NCI-H774 (cell line): Measurements from ENCODE around the gene ADIPOR2.
"Not testable (repeated sequence)": the region's sequence is repeated elsewhere in the genome, so short reads cannot be mapped to it uniquely, and the experiment has no call there.

Experiments used
- DNase-seq: peaks from one replicate; lab custom pipeline; 2025; lab: John Stamatoyannopoulos, UW

Gene ADIPOR2

DNA sequence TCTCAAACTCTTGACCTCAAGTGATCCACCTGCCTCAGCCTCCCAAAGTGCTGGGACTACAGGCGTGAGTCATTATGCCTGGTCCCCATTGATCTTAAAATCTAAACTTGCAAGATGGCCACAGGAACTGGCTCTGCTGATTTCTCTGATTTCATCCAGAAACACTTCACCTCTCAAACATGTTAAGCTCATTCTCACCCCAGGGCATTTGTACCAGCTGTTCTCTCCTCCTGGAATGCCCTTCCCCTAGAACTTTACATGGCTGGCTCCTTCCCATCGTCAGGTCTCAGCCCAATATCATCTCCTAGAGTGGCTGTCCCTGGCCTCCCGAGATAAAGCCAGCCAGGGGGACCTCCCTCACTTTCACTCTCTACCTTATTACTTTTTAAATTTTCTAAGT, 124.2 kb downstream of the ADIPOR2 start:
- DNase-seq, result no peak

DNA sequence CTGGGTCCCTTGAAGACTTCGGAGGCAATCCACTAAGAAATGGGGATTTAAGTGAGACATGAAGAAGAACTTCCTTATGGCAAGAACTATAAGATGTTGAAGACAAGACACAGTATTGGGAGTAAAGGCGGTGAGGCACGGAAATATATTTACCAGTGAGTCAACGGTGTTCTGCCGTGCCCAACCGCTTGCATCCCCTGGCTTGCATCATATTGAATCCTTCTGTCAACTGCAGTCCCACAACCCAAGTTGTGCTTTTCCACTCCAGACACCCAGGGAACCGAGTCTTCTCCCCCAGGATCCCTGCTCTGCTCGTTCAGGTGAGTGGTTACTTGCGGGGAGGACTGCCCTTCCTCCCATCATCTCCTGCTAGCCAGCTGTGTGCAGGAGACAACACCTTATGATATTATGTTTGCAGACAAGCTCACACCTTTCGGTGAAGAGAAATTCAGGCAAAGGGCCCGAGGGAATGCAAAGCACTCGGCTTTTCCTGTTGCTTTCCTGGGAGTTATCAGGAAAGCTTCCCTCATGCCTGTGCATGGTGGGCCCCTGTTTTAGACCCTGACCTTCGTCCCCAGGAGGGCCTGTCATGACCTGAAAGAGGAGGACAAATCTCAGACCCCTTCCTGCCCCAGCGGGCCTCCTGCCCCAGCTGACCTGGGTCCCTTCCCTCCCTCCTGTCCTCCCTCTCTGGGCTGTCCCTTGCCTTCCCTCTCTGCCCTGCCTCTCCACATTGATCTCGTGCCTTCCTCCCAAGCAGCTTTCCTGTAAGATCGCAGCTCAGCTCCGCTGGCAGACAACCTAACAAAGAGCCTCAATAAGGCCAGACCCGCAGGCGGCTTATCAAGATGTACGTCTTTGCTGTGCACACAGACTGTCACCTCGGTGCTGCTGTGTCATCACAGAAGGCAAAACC, 125.2 kb downstream of the ADIPOR2 start:
- DNase-seq, result no peak

DNA sequence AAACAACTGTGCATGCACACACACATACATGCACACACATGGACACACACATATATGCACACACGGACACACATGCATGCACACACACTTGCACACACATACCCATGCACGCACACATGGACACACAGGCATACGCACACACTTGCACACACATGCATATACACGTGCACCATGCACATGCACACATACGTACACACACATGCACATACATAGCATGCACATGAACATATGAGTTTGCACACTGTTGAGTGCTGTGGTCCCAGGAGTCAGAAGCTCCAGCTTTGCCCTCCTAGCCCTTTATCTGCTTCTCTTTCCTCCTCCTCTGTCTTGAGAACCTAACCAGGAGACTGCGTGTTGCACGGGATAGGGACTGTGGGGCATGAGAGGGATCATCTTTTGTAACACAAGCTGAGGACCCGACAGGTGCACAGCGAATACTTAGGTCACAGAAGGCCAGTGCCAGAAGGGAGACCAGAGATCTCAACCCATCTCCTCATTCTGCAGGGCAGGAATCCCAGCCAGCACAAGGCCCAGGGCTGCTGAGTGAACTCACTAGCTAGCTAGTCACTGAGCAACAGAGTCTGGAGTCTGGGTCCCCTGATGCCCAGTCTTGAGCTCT, 126.0 kb downstream of the ADIPOR2 start:
- DNase-seq, result no peak

DNA sequence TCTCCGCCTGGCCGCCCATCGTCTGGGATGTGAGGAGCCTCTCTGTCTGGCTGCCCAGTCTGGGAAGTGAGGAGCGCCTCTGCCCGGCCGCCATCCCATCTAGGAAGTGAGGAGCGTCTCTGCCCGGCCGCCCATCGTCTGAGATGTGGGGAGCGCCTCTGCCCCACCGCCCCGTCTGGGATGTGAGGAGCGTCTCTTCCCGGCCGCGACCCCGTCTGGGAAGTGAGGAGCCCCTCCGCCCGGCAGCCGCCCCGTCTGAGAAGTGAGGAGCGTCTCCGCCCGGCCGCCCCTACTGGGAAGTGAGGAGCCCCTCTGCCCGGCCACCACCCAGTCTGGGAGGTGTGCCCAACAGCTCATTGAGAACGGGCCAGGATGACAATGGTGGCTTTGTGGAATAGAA, 127.1 kb downstream of the ADIPOR2 start:
- DNase-seq, result not testable (repeated sequence)

DNA sequence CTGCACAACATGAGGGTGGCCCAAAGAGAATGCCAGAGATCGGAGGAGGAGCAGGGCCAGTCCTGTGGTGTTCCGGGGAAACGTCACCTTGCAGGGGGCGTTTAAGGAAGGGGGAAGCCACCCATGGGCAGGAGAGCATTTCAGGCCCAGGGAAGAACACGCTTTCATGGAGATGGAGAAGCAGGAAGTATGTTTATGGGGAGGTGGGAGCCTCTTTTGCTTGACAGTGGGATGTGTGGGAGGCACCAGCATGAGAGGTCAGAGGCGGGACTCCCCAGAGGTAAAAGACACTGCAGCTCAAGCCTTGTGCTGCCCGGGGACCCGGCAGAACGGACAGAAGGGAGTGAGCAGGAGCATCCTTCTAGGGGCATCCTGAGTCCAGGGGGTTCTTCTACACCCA, 128.2 kb downstream of the ADIPOR2 start:
- DNase-seq, result no peak

DNA sequence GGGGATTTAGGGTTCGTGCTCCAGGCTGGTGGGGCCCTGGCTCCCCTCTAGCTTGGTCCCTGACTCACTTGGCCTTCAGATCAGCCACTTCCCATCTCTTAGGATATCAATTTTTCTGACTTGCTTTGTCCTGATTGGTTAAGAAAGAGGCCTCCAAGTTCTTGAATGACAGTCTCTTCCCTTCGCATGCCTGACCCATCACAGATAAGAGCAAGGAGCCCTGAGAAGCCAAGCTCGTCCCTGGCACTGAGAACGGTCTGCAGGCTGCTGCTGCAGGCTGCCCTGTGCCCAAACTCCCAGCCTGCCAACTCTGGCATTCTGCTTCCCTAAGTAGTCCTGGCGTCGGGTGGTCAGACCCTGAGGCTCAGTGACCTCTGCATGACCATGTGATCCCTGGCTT, 128.7 kb downstream of the ADIPOR2 start:
- no peak for DNase-seq

DNA sequence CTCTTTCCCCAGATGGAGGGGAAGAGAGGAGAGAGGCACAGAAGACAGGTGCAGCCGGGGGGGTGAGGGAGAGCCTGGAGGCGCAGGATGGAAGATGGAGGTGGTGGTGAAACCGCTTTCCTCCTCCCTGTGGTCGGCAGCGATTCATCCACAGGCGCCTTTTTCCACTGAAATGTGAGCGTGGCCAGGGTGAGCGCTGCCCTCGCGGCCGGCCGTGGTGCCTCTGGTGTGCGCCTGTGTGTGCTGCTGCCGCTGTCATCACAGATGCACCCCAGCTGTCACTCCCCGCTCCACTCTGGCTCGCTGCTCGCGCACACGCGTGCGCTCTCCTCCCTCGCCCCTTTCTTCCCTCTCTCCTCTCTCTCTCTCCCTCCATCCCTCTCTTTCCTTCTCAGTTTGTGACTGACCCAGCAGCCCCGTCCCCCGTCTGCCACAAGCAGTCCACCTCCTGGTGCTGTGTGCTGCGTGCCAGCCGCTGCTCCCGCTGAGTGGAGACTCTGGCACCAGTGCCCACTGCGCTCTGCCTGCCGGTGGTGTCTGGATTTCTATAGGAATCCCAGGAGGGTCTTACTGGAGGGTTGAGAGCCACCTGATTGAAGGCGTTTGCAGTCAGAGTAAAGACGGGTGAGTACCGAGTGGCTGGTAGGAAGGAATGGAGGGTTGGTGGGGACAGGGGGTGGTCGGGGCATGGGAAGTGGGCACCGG, 129.5 kb downstream of the ADIPOR2 start, which contains the start of gene LRTM2:
LRTM2 (plus strand) TSS at position 375 of the 705 bp plus-strand sequence. CDS start 7,584 bp downstream, outside the sequence.
- no peak for DNase-seq

DNA sequence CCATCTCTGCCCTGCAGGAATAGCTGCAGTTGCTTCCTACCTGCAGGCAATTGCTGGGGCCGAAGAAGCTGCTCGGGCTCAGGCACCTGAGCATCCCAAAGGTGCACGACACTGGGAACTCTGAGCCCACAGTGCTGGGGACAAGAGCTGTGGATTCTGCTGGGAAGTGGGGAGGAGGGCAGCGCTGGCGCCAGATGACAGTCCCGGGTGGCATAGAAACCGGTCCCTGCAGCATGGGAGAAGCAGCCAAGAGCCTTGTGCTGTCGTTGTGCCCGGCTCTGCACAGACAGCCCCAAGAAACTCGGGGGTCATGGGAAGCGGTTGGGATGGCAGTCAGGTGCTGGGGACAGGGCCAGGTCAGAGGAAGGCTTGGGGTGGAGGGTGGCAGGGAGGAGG, 130.0 kb downstream of the ADIPOR2 start:
- DNase-seq, result no peak

DNA sequence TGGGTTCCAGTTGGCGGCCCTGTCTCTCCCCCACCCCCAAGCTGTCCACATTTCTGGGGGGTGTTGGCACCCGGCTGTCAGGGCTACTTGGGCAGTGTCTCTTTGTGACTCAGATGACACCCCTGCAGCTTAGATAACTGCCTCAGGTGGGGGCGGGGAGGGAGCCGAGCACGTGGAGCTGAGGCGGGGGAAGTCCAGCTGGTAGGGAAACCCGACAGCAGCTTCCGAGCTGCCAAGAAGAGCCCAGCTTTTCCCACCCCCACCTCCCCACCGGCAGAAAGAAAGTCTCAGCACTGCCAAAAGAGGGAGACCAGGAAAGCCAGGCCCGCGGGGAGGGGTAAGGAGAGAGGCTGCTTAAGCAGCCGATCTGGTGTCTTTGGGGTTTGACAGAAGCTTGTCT, 130.9 kb downstream of the ADIPOR2 start:
- DNase-seq, result no peak

DNA sequence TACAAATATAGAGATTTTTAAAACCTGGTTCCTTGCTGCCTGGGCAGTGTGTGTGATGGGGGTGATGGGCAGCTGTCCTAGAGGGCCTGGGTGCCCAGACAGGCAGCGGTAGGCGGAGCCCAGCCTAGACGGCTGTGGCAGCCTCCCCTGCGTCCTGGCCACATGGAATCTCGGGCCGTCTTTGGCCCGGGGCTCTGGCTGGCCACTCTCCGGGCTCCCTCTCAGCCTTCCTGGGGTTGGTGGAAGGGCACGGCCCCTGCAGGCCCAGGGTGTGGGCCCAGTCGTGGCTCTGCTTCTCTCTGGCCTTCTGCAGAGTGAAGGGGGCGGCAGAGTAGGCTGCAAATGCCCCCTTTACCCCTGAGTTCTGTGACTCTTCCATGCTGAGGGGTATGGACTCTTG, 131.8 kb downstream of the ADIPOR2 start:
- no peak for DNase-seq

DNA sequence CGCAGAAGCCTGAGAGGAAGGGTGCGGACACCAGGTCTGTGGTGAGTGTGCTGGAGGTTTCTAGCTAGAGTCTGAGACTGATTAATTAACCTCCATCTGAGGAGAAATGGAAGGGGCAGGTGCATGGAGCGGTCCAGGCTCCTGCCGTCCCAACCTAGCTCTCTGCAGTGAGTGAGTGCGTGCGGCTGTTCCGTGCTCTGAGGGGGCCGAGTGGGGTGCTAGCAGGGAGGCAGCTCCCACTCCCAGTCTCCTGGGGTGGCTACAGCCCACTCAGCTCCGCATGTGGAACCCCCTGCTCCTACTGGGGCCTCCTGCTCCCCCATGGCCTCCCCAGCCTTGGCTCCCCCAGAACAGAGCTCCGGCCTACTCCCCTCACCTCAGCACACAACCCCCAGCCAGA, 132.4 kb downstream of the ADIPOR2 start:
- DNase-seq, result no peak

DNA sequence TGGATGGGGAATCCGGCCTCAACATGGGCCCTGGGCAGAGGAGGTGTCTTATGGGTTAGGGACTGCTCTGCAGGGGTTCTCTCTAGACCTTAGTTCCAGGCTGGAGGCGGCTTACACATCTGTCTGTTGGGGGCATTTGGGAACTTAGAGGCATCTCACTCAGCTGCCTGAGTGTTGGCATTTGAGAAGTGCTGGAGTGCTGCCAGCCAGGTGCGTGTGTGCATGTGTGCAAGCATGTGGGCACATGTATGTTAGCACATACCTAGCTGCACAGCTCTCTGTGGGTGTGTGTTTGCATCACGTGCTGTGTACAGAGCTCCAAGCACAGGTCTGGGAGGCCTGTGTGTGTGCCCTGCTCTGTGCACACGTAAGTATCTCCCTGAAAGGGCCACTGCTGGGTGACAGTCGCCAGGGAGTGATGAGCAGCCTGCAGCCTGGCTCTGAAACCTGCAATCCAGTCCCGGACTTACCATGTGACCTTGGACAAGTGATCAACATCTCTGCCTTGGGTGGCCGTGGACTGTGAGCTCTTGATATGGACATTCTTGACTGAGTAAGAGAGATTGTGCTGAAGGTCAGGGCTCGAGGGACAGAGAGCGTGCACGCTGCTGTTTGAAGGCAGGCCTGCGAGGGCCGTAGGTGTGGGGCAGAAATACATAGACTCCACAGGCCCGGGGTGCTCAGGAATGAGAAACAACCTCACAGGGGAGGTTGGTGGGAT, 134.7 kb downstream of the ADIPOR2 start:
- DNase-seq, result no peak

DNA sequence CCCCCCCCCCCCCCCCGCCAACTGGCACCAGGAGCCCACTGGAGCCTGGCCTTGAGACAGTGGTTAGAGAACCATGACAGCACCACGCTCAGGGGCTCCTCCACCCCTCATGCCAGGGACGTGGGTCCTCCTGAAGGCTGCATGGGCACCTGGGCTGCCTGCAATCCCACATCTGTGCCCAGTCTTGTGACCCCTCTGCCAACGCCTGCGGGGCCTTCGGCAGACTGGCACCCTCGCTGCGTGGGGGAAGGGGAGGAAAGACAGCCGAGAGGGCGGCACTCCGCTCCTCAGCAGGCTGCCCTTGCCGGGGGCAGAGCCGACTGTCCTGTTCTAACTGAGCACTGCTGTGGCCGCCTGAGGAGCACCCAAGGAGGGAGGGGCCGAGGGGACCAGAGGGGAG, 135.5 kb downstream of the ADIPOR2 start:
- no peak for DNase-seq

DNA sequence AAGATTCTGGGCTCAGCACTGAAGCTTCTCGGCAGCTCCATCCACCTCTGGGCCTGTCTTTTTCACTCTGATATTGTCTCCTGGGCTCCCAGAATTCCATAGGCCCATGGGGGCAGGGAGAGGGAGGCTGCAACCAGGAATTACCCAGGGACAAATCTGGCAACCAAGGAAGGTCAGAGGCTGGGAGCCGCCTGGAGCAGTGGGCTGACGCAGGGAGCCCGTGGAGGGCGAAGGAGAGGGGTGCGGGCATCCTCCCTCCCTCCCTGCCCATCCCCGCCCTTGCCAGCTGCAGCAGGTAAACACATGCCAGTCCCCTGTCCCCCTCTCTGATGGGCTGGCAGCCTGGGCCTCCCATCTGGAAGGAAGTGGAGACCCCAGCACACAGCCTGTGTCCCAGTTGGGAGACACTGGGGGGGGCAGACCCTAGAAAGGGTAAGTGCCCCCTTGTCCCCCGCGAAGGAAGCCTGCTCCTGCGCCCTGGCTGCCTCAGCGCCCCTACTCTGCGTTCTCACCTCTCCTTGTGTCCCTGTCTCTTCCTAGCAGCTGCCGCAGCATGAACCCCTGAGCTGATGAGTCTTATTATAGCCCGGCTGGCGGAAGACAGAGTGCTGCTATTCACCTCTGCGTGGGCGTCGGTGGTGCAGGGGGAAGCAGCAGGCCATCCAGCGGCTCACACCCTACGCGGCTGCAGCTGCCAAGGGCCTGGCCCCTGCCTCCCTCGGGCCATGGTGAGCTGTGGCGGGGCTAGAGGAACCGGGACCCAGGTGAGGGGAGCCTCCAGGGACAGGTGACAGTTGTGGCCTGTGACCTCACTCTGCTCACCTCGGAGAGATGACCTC, 136.2 kb downstream of the ADIPOR2 start:
- no peak for DNase-seq

DNA sequence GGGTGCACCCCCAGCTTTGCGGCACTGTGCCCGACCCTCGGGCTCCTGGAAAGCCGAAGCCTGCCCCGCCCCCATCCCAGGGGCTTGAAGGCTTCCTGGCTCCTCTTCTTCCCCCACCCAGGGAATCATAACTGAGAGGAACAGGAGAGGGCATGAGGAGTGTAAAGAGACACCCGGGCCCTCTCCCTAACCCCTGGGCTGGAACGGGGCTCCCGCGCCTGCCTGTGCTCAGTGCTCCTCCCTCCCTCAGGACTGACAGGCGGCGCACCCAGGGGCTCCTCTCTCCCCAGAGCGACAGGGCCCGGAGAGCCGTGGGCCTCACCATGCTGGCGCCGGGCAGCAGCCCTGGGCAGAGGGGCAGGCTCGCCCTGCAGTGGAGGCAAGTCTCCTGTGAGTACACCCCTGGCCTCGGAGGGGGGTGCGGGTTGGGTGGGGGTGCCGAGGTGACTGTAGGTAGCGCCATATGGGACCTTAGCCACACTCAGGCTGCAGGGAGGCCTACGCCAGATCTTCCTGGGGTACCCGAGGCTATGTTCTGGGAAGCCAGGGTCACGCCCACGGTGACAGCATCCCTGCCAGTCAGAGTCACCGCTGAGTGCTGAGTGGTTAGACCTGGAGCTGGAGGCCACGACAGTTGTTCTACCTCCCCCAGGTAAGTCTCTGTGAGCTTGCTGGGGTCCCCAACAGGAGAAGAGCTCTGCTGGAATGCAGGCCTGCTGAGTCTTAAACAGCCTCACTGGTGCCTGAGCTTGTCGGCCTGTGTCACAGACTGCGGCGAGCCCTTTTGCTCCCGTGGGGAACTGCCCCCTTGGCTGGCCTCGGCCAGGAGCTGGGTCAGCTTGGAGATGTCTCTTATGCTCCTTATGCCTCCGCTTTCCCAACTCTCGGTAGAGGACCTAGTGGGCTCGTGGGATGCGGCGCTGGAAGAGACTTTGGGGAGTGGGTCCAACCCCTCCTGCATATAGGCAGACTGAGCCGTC, 137.2 kb downstream of the ADIPOR2 start:
- DNase-seq, result no peak

DNA sequence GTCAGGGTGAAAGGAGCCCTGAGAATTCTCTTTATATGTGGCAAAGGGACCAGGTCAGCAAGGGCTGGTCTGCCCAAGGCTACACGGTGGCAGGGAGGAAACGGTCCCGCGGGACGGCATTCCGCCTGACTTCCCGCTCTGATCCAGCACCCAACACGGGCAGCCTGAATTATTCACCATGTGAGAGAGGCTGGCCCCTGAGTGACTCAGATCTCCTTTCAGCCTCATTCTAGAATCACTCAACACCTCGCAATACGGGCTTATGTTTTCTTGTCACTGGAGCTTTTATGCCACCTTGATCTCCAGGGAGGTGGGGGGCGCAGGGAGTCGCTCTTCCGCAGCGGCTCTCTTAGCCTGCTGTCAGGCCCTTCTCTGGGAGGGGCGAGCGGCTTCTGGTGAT, 138.0 kb downstream of the ADIPOR2 start:
- no peak for DNase-seq

DNA sequence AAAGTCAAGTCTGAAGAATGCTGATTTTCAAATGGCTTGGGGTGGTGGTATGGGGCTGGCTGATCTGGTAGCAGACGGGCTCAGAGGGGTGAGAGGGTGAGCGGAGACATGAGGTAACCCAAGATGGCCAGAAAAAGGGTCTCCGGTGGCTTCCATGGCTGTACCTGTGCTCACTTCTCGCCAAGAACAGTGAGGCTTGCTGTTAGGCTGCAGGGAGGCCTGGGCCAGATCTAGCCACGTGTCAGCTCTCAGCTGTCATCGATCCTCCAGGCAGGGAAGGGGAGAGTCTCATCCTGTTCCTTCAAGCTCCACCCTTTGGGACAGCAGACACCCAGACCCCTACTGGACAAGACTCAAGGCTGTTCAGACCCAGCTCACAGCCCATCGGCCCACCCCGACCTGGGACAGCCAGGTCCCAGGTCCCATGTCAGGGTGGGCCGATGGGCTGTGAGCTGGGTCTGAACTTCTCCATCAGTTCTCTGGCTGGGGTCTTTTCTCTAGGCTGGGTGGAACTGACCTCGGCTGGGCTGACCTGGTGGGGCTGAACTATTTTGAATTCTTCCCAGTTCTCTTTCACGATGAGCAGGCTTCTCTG, 138.5 kb downstream of the ADIPOR2 start:
- no peak for DNase-seq

DNA sequence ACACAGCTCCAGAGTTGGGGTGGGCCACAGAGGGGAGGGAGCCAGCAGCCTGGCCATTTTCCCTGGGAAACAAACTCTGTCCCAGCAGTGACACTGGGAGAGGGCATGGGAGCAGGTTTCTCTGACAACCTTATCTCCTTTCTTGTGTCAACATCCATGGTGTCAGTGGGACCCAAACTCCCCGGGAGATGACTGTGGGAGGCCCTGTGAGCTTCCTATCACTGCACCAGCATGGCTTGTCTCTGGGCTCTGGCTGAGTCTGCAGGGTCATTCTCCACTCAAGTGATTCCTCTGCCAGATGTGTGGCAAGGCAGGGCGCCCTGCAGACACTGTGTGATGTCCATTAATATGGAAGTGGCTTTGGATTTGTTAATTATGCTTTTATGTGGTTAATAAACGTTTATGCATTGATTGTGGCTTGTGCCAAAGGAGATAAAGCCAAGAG, 139.6 kb downstream of the ADIPOR2 start:
- DNase-seq, result no peak
